Measurements from ENCODE around the gene S100A8. TPM values are rescaled to one million over a fixed set of nuclear protein-coding genes. Genes with fewer than 3 reads are reported as not detected.
"Not testable (repeated sequence)": the region's sequence is repeated elsewhere in the genome, so short reads cannot be mapped to it uniquely, and the experiment has no call there.

The S100A8 gene
- total RNA-seq, 8 experiments from 2014 or later: 0.29 to 281 (median 8.6) TPM; not detected in 4

GRCh38 chr1:153428791-153429190 is 37.9 kb upstream of the S100A8 start:
- in situ Hi-C loops (cut with MboI; ENCODE audit: low pct_unique_long_range_greater_than_20kb in 2 of 9, low sequenced_read_pairs in 9 of 9, unreplicated experiment in 9 of 9): no loop called here
- WGBS, 10 experiments: 20 to 58% (median 33%) methylated on average over 1 to 4 of the region's 6 CpGs; no CpG with 5 or more reads in 3 of the 10 experiments
- no peaks in the 10 kb centered on the region for H3K4me1 ChIP-seq (replicated peaks in 1 of 2)
- no peak overlapping the region for H3K27ac ChIP-seq
- no peak overlapping the region for H3K4me3 ChIP-seq
- ATAC-seq (replicated peaks in 6 of 8): no peak

GRCh38 chr1:153428073-153428638 is 37.3 kb upstream of the S100A8 start:
- WGBS, 10 experiments: 0 to 100% (median 60%) methylated on average over 1 to 12 of the region's 12 CpGs; no CpG with 5 or more reads in 3 of the 10 experiments
- Histone ChIP-seq H3K4me1 (replicated peaks in 1 of 2) (no peaks in the 10 kb centered on the region), H3K4me3 (no peak overlapping the region), H3K27ac (no peak overlapping the region)
- in situ Hi-C loops (cut with MboI; ENCODE audit: low pct_unique_long_range_greater_than_20kb in 2 of 9, low sequenced_read_pairs in 9 of 9, unreplicated experiment in 9 of 9): no loop called here
- no peak for ATAC-seq (replicated peaks in 6 of 8)

- in situ Hi-C loops (cut with MboI; ENCODE audit: low pct_unique_long_range_greater_than_20kb in 2 of 9, low sequenced_read_pairs in 9 of 9, unreplicated experiment in 9 of 9): no loop called here
- H3K4me3 ChIP-seq: no peak overlapping the region
- peak in 1 of 8 experiments; percentile 73 for ATAC-seq (replicated peaks in 6 of 8)
- WGBS, 10 experiments: 0 to 38% (median 4%) methylated on average over 1 of the region's 1 CpG; no CpG with 5 or more reads in 2 of the 10 experiments
- no peaks in the 10 kb centered on the region for H3K4me1 ChIP-seq (replicated peaks in 1 of 2)
- H3K27ac ChIP-seq: no peak overlapping the region
Measured at GRCh38 chr1:153426809-153427208, 35.9 kb upstream of the S100A8 start.

GRCh38 chr1:153422450-153423068 is 31.7 kb upstream of the S100A8 start:
- in situ Hi-C loops (cut with MboI; ENCODE audit: low pct_unique_long_range_greater_than_20kb in 2 of 9, low sequenced_read_pairs in 9 of 9, unreplicated experiment in 9 of 9): no loop called here
- no peaks in the 10 kb centered on the region for H3K4me1 ChIP-seq (replicated peaks in 1 of 2)
- H3K27ac ChIP-seq: no peak overlapping the region
- peak in 6 of 8 experiments; percentile 36 to 78 (median 54) for ATAC-seq (replicated peaks in 6 of 8)
- no peak overlapping the region for H3K4me3 ChIP-seq
- WGBS, 10 experiments: 0 to 15% (median 1%) methylated on average over 1 to 6 of the region's 6 CpGs; no CpG with 5 or more reads in 1 of the 10 experiments

- no peak overlapping the region for H3K4me3 ChIP-seq
- no peaks in the 10 kb centered on the region for H3K4me1 ChIP-seq (replicated peaks in 1 of 2)
- 0 to 73% (median 54%) methylated on average over 1 to 2 of the region's 2 CpGs; no CpG with 5 or more reads in 3 of the 10 experiments for WGBS, 10 experiments
- no peak overlapping the region for H3K27ac ChIP-seq
- in situ Hi-C loops (cut with MboI; ENCODE audit: low pct_unique_long_range_greater_than_20kb in 2 of 9, low sequenced_read_pairs in 9 of 9, unreplicated experiment in 9 of 9): no loop called here
- no peak for ATAC-seq (replicated peaks in 6 of 8)
Measured at GRCh38 chr1:153420306-153420705, 29.4 kb upstream of the S100A8 start.

- 0 to 57% methylated on average over 1 of the region's 2 CpGs; no CpG with 5 or more reads in 8 of the 10 experiments for WGBS, 10 experiments
- H3K27ac ChIP-seq; H3K4me1 ChIP-seq (replicated peaks in 1 of 2); in situ Hi-C loops (cut with MboI; ENCODE audit: low pct_unique_long_range_greater_than_20kb in 2 of 9, low sequenced_read_pairs in 9 of 9, unreplicated experiment in 9 of 9); H3K4me3 ChIP-seq; ATAC-seq (replicated peaks in 6 of 8): not testable (repeated sequence)
Measured at GRCh38 chr1:153419436-153419793, 28.5 kb upstream of the S100A8 start.

- in situ Hi-C loops (cut with MboI; ENCODE audit: low pct_unique_long_range_greater_than_20kb in 2 of 9, low sequenced_read_pairs in 9 of 9, unreplicated experiment in 9 of 9); H3K4me1 ChIP-seq (replicated peaks in 1 of 2); ATAC-seq (replicated peaks in 6 of 8); H3K4me3 ChIP-seq; H3K27ac ChIP-seq: not testable (repeated sequence)
- 6 to 80% (median 40%) methylated on average over 1 to 6 of the region's 7 CpGs; no CpG with 5 or more reads in 2 of the 10 experiments for WGBS, 10 experiments
Measured at GRCh38 chr1:153418758-153419435, 28.0 kb upstream of the S100A8 start.

GRCh38 chr1:153417136-153417888 is 26.4 kb upstream of the S100A8 start:
- 0 to 83% (median 41%) methylated on average over 1 to 11 of the region's 12 CpGs for WGBS, 10 experiments
- no peak overlapping the region for H3K4me3 ChIP-seq
- in situ Hi-C loops (cut with MboI; ENCODE audit: low pct_unique_long_range_greater_than_20kb in 2 of 9, low sequenced_read_pairs in 9 of 9, unreplicated experiment in 9 of 9): no loop called here
- no peaks in the 10 kb centered on the region for H3K4me1 ChIP-seq (replicated peaks in 1 of 2)
- ATAC-seq (replicated peaks in 6 of 8): no peak
- no peak overlapping the region for H3K27ac ChIP-seq

GRCh38 chr1:153415850-153416570 is 25.1 kb upstream of the S100A8 start, which contains the start of gene S100A7A:
S100A7A (plus strand) TSS chr1:153416520; CDS start chr1:153418083, 1,563 bp downstream.
- no peak for ATAC-seq (replicated peaks in 6 of 8)
- 20 to 65% (median 56%) methylated on average over 1 to 5 of the region's 6 CpGs; no CpG with 5 or more reads in 4 of the 10 experiments for WGBS, 10 experiments
- no peaks in the 10 kb centered on the region for H3K4me1 ChIP-seq (replicated peaks in 1 of 2)
- no peak within 1 kb of the TSS for H3K27ac ChIP-seq
- H3K4me3 ChIP-seq: no peak within 1 kb of the TSS
- in situ Hi-C loops (cut with MboI; ENCODE audit: low pct_unique_long_range_greater_than_20kb in 2 of 9, low sequenced_read_pairs in 9 of 9, unreplicated experiment in 9 of 9): no loop called here

- H3K4me3 ChIP-seq; H3K27ac ChIP-seq; ATAC-seq (replicated peaks in 6 of 8); H3K4me1 ChIP-seq (replicated peaks in 1 of 2); in situ Hi-C loops (cut with MboI; ENCODE audit: low pct_unique_long_range_greater_than_20kb in 2 of 9, low sequenced_read_pairs in 9 of 9, unreplicated experiment in 9 of 9): not testable (repeated sequence)
Measured at GRCh38 chr1:153413961-153414360, 23.1 kb upstream of the S100A8 start.

- WGBS, 10 experiments: 0 to 75% (median 42%) methylated on average over 1 to 11 of the region's 11 CpGs; no CpG with 5 or more reads in 4 of the 10 experiments
- H3K27ac ChIP-seq; in situ Hi-C loops (cut with MboI; ENCODE audit: low pct_unique_long_range_greater_than_20kb in 2 of 9, low sequenced_read_pairs in 9 of 9, unreplicated experiment in 9 of 9); H3K4me1 ChIP-seq (replicated peaks in 1 of 2); ATAC-seq (replicated peaks in 6 of 8); H3K4me3 ChIP-seq: not testable (repeated sequence)
Measured at GRCh38 chr1:153407274-153407673, 16.4 kb upstream of the S100A8 start.

GRCh38 chr1:153405825-153406599 is 15.1 kb upstream of the S100A8 start:
- H3K4me1 ChIP-seq (replicated peaks in 1 of 2); ATAC-seq (replicated peaks in 6 of 8); in situ Hi-C loops (cut with MboI; ENCODE audit: low pct_unique_long_range_greater_than_20kb in 2 of 9, low sequenced_read_pairs in 9 of 9, unreplicated experiment in 9 of 9); H3K4me3 ChIP-seq; H3K27ac ChIP-seq: not testable (repeated sequence)
- WGBS, 10 experiments: 59 to 100% (median 80%) methylated on average over 1 to 2 of the region's 6 CpGs; no CpG with 5 or more reads in 7 of the 10 experiments

Data from motor neuron (in vitro differentiated cells).